ENCODE data around the gene PATL2. TPM values are rescaled to one million over a fixed set of nuclear protein-coding genes. Genes with fewer than 3 reads are reported as not detected.

Gene PATL2
- total RNA-seq, 1 donor from 2014 or later: not detected

GRCh38 chr15:44682211-44682610 is 28.9 kb downstream of the PATL2 start:
- no peak for TF ChIP-seq CTCF (IDR thresholded peaks at IDR 0.05; ENCODE audit: partially characterized antibody, unreplicated experiment)
- Mint-ChIP-seq H3K27me3 (ENCODE audit: unreplicated experiment) (peaks cover 3% of the 10 kb centered on the region), H3K36me3 (ENCODE audit: unreplicated experiment) (no peaks in the 10 kb centered on the region), H3K4me3 (ENCODE audit: unreplicated experiment) (no peak overlapping the region), H3K9me3 (ENCODE audit: unreplicated experiment) (peaks cover 1% of the 10 kb centered on the region), H3K27ac (ENCODE audit: unreplicated experiment) (no peak overlapping the region), H3K4me1 (ENCODE audit: low read depth, unreplicated experiment) (peaks cover 2% of the 10 kb centered on the region)
- DNase-seq: no peak

- H3K4me1 Mint-ChIP-seq (ENCODE audit: low read depth, unreplicated experiment): peaks cover 2% of the 10 kb centered on the region
- TF ChIP-seq CTCF (IDR thresholded peaks at IDR 0.05; ENCODE audit: partially characterized antibody, unreplicated experiment): no peak
- no peaks in the 10 kb centered on the region for H3K36me3 Mint-ChIP-seq (ENCODE audit: unreplicated experiment)
- no peak overlapping the region for H3K27ac Mint-ChIP-seq (ENCODE audit: unreplicated experiment)
- peaks cover 5% of the 10 kb centered on the region for H3K27me3 Mint-ChIP-seq (ENCODE audit: unreplicated experiment)
- DNase-seq: no peak
- no peak overlapping the region for H3K4me3 Mint-ChIP-seq (ENCODE audit: unreplicated experiment)
- H3K9me3 Mint-ChIP-seq (ENCODE audit: unreplicated experiment): no peaks in the 10 kb centered on the region
Observed at GRCh38 chr15:44676676-44677075, 34.4 kb downstream of the PATL2 start.

DNA sequence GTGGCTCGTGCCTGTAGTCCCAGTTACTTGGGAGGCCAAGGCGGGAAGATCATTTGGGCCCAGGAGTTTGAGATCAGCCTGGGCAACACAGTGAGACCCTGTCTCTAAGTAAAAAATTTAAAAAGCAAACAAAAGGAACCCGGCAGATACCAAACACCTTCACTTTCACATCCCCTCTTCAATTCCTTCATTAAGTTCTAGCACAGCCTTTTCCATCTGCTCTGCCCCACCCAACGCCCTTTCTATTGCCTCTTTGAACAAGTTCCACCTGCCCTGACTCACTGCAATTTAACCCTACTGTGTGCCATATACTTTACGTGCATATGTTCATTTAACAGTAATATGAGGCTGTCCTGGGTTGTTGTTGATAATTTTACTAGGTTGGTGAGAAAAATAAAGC is 35.2 kb downstream of the PATL2 start:
- Mint-ChIP-seq H3K9me3 (ENCODE audit: unreplicated experiment) (no peaks in the 10 kb centered on the region), H3K27ac (ENCODE audit: unreplicated experiment) (no peak overlapping the region), H3K36me3 (ENCODE audit: unreplicated experiment) (no peaks in the 10 kb centered on the region), H3K27me3 (ENCODE audit: unreplicated experiment) (peaks cover 5% of the 10 kb centered on the region), H3K4me3 (ENCODE audit: unreplicated experiment) (no peak overlapping the region), H3K4me1 (ENCODE audit: low read depth, unreplicated experiment) (peaks cover 2% of the 10 kb centered on the region)
- DNase-seq: no peak
- TF ChIP-seq CTCF (IDR thresholded peaks at IDR 0.05; ENCODE audit: partially characterized antibody, unreplicated experiment): no peak

DNA sequence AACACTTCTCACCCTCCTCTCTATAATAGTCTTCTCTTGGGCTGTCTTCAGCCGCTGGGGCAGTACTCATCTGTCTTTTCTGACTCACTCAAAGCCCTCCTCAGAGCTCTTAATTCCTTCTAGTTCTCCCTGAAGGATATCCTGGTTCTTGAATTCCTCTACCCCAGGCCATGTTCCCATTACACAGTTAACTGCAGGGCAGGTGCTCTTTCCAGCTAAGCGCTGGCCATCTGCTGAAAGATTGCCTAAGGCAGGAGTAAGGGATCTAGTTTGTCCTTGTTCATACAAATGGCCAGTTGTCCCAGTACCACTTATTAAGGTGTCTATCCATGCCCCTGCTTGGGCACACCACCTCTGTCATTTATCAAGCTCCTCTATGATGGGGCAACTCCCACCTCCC is 37.5 kb downstream of the PATL2 start:
- H3K4me1 Mint-ChIP-seq (ENCODE audit: low read depth, unreplicated experiment): no peaks in the 10 kb centered on the region
- TF ChIP-seq CTCF (IDR thresholded peaks at IDR 0.05; ENCODE audit: partially characterized antibody, unreplicated experiment): no peak

GRCh38 chr15:44670087-44670950 is 40.8 kb downstream of the PATL2 start:
- H3K27ac Mint-ChIP-seq (ENCODE audit: unreplicated experiment): no peak overlapping the region
- no peaks in the 10 kb centered on the region for H3K9me3 Mint-ChIP-seq (ENCODE audit: unreplicated experiment)
- no peak for DNase-seq
- no peak for TF ChIP-seq CTCF (IDR thresholded peaks at IDR 0.05; ENCODE audit: partially characterized antibody, unreplicated experiment)
- H3K4me1 Mint-ChIP-seq (ENCODE audit: low read depth, unreplicated experiment): no peaks in the 10 kb centered on the region
- no peaks in the 10 kb centered on the region for H3K36me3 Mint-ChIP-seq (ENCODE audit: unreplicated experiment)
- peaks cover 5% of the 10 kb centered on the region for H3K27me3 Mint-ChIP-seq (ENCODE audit: unreplicated experiment)
- H3K4me3 Mint-ChIP-seq (ENCODE audit: unreplicated experiment): no peak overlapping the region

More for the DNA sequence above, 37.5 kb downstream of the PATL2 start:
- no peaks in the 10 kb centered on the region for H3K36me3 Mint-ChIP-seq (ENCODE audit: unreplicated experiment)
- DNase-seq: no peak
- no peaks in the 10 kb centered on the region for H3K9me3 Mint-ChIP-seq (ENCODE audit: unreplicated experiment)
- no peak overlapping the region for H3K27ac Mint-ChIP-seq (ENCODE audit: unreplicated experiment)
- H3K27me3 Mint-ChIP-seq (ENCODE audit: unreplicated experiment): peaks cover 5% of the 10 kb centered on the region
- no peak overlapping the region for H3K4me3 Mint-ChIP-seq (ENCODE audit: unreplicated experiment)

All from glutamatergic neuron (in vitro differentiated cells).